Activated T-cell treated with anti-CD3 and anti-CD28 coated beads for 24 hours (primary cell): ENCODE results near the gene TNNC2.
A peak's percentile ranks its signal among the peaks of the same experiment; 100 is the strongest.
"Not testable (repeated sequence)": the region's sequence is repeated elsewhere in the genome, so short reads cannot be mapped to it uniquely, and the experiment has no call there.

ENCODE experiments used
- DNase-seq: peaks from one replicate; pipeline ENCODE4 v3.0.0-alpha.2; 2020; ENCODE audit warnings: low read depth

TNNC2 gene

GRCh38 chr20:45827030-45827652 is at the start of gene TNNC2:
TNNC2 (minus strand) TSS chr20:45827312; CDS start chr20:45827248, 64 bp downstream.
- DNase-seq, result no peak

GRCh38 chr20:45874576-45874975 is 47.5 kb upstream of the TNNC2 start:
- DNase-seq, result no peak

GRCh38 chr20:45874104-45874481 is 47.0 kb upstream of the TNNC2 start:
- DNase-seq, result not testable (repeated sequence)

- DNase-seq, result no peak
Observed at GRCh38 chr20:45873409-45874103, 46.4 kb upstream of the TNNC2 start.

GRCh38 chr20:45872626-45873025 is 45.5 kb upstream of the TNNC2 start:
- DNase-seq, result no peak

GRCh38 chr20:45867819-45868176 is 40.7 kb upstream of the TNNC2 start:
- DNase-seq, result no peak

GRCh38 chr20:45867136-45867818 is 40.2 kb upstream of the TNNC2 start:
- no peak for DNase-seq

GRCh38 chr20:45866454-45866853 is 39.3 kb upstream of the TNNC2 start:
- no peak for DNase-seq

- DNase-seq, result no peak
Observed at GRCh38 chr20:45863543-45864470, 36.7 kb upstream of the TNNC2 start.

- no peak for DNase-seq
Observed at GRCh38 chr20:45861221-45862075, 34.3 kb upstream of the TNNC2 start.

GRCh38 chr20:45860560-45861220 is 33.6 kb upstream of the TNNC2 start:
- DNase-seq, result no peak

- DNase-seq, result no peak
Observed at GRCh38 chr20:45859916-45860315, 32.8 kb upstream of the TNNC2 start.

GRCh38 chr20:45857882-45858216 is 30.7 kb upstream of the TNNC2 start:
- no peak for DNase-seq

- DNase-seq, result peak; percentile 94
Observed at GRCh38 chr20:45857114-45857881, 30.2 kb upstream of the TNNC2 start, which contains the start of the genes ACOT8 and ZSWIM3. ACOT8 (minus strand) TSS chr20:45857392; CDS start chr20:45857315, 77 bp downstream. ZSWIM3 (plus strand) TSS chr20:45857614; CDS start chr20:45857826, 212 bp downstream.

GRCh38 chr20:45853484-45853883 is 26.4 kb upstream of the TNNC2 start:
- no peak for DNase-seq

GRCh38 chr20:45852326-45852725 is 25.2 kb upstream of the TNNC2 start:
- no peak for DNase-seq

GRCh38 chr20:45851501-45851900 is 24.4 kb upstream of the TNNC2 start:
- no peak for DNase-seq

- DNase-seq, result no peak
Observed at GRCh38 chr20:45850926-45851325, 23.8 kb upstream of the TNNC2 start.

- no peak for DNase-seq
Observed at GRCh38 chr20:45850238-45850637, 23.1 kb upstream of the TNNC2 start.
